Measurements from ENCODE around the gene SRGN.

The SRGN gene

DNA sequence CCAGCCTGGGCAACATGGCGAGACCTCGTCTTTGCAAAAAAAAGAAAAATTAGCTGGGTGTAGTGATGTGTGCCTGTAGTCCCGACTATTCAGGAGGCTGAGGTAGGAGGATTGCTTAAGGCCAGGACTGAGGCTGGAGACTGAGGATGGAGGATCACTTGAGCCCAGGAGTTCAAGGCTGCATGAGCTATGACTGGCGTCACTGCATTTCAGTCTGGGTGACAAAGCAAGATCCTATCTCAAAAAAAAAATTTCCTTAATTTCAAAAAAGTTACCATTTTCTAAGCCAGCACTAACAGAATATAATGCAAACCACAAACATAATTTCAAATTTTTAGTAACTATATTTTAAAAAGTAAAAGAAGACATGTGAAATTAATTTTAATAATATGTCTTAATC lies 13.4 kb upstream of the SRGN start:
- H3K4me3 ChIP-seq (ENCODE audit: low read depth, low read length) = no peak overlapping the region
- TF ChIP-seq, protein P1, sequence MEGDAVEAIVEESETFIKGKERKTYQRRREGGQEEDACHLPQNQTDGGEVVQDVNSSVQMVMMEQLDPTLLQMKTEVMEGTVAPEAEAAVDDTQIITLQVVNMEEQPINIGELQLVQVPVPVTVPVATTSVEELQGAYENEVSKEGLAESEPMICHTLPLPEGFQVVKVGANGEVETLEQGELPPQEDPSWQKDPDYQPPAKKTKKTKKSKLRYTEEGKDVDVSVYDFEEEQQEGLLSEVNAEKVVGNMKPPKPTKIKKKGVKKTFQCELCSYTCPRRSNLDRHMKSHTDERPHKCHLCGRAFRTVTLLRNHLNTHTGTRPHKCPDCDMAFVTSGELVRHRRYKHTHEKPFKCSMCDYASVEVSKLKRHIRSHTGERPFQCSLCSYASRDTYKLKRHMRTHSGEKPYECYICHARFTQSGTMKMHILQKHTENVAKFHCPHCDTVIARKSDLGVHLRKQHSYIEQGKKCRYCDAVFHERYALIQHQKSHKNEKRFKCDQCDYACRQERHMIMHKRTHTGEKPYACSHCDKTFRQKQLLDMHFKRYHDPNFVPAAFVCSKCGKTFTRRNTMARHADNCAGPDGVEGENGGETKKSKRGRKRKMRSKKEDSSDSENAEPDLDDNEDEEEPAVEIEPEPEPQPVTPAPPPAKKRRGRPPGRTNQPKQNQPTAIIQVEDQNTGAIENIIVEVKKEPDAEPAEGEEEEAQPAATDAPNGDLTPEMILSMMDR (IDR thresholded peaks at IDR 0.05; ENCODE audit: control insufficient read depth, extremely low read depth, insufficient read depth) = no peak
- DNase-seq (ENCODE audit: low read depth) = no peak

DNA sequence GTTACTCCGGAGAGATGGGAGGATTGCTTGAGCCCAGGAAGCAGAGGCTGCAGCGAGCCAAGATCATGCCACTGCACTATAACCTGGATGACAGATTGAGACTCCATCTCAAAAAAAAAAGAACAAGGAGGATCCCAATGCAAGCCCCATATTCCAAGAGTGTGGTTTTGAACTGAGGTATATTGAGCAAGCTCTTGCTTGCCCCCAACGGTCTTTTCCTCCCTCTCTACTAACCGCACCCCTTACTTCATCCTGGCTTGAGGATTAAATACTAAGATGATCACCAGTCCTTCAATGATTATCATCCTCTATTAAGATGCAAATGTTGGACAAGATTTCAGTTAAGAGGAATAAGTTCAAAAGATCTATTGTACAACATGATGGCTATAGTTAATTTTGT lies 12.5 kb upstream of the SRGN start:
- DNase-seq (ENCODE audit: low read depth) = no peak

DNA sequence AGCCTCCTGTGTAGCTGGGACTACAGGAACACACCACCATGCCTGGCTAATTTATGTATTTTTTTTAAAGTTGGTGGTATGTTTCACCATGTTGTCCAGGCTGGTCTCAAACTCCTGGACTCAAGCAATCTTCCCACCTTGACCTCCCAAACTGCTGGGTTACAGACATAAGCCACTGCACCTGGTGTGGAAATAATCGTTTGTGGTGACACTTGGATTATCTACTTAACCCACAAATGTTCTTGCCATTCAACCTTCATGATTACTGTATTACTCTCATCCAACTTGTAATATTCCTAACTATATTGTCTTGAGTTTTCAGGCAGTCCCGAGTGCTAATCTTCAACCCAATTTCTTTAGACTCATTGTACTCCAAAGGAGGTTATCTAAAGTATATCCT lies 9.6 kb upstream of the SRGN start:
- TF ChIP-seq, protein P1 (IDR thresholded peaks at IDR 0.05; ENCODE audit: control insufficient read depth, extremely low read depth, insufficient read depth) = no peak
- DNase-seq (ENCODE audit: low read depth) = no peak
- no peak overlapping the region for H3K4me3 ChIP-seq (ENCODE audit: low read depth, low read length)

More for the DNA sequence above, 12.5 kb upstream of the SRGN start:
- no peak overlapping the region for H3K4me3 ChIP-seq (ENCODE audit: low read depth, low read length)
- TF ChIP-seq, protein P1 (IDR thresholded peaks at IDR 0.05; ENCODE audit: control insufficient read depth, extremely low read depth, insufficient read depth) = no peak

DNA sequence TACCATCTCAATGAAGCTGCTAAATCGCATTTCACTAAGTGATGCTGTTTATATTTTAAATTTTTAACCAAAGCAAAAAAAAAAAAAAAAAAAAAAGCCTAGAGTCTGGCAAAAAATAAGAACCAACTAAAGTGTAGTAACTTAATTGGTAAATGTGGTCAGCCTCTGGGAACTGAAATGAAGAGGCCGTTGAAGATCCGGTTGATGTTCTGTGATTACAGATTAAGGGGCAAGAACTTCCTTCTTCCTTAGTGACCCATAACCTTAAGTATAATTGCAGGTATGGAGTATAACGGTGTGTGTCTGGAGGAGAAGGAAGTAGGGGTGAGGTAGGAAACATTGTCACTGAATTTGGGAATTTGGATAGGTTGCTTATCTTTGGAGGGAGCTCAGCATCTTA lies 7.7 kb upstream of the SRGN start:
- no peak for DNase-seq (ENCODE audit: low read depth)
- H3K4me3 ChIP-seq (ENCODE audit: low read depth, low read length) = no peak overlapping the region
- TF ChIP-seq, protein P1 (IDR thresholded peaks at IDR 0.05; ENCODE audit: control insufficient read depth, extremely low read depth, insufficient read depth) = no peak

DNA sequence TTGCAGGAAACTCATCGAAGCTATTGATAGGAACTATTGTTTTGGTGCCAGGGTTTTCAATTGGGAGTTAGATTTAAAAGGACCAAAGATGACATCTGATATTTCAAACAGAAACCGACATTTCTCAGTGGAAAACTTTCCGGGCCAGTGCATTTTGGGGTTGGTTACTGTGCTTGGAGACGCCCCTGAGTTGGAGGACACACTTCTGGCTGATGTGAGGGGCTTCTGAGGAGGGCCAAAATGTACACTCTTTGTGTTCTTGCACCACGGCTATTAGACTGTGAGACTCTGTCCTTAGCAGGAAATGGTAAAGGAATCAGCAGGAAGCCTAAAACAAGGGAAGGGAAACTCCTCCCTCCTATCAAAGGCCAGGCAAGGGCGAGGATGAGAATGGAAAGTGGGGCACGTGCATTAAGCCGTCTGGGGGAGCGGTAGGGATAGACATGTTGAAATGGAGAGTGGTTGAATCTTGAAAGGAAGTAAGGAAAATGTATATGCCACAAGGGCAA lies 1.8 kb upstream of the SRGN start:
- no peak overlapping the region for H3K4me3 ChIP-seq (ENCODE audit: low read depth, low read length)
- TF ChIP-seq, protein P1 (IDR thresholded peaks at IDR 0.05; ENCODE audit: control insufficient read depth, extremely low read depth, insufficient read depth) = no peak
- DNase-seq (ENCODE audit: low read depth) = no peak

DNA sequence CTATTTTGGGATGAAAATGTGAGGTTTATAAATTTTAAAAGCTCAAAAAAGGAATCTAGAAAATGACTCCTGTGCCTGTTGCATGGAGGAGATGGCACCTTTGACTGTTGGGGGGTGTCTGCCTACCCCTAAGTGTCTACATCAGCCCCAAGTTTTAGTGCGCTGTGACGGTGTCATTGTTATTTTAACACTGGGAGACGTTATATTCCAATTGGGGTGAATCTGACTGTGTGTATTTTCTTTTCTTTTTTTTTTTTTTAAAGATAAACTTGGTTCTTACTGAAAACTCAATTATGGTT lies 517 bp downstream of the SRGN start:
- no peak overlapping the region for H3K4me3 ChIP-seq (ENCODE audit: low read depth, low read length)
- DNase-seq (ENCODE audit: low read depth) = no peak
- TF ChIP-seq, protein P1 (IDR thresholded peaks at IDR 0.05; ENCODE audit: control insufficient read depth, extremely low read depth, insufficient read depth) = no peak

DNA sequence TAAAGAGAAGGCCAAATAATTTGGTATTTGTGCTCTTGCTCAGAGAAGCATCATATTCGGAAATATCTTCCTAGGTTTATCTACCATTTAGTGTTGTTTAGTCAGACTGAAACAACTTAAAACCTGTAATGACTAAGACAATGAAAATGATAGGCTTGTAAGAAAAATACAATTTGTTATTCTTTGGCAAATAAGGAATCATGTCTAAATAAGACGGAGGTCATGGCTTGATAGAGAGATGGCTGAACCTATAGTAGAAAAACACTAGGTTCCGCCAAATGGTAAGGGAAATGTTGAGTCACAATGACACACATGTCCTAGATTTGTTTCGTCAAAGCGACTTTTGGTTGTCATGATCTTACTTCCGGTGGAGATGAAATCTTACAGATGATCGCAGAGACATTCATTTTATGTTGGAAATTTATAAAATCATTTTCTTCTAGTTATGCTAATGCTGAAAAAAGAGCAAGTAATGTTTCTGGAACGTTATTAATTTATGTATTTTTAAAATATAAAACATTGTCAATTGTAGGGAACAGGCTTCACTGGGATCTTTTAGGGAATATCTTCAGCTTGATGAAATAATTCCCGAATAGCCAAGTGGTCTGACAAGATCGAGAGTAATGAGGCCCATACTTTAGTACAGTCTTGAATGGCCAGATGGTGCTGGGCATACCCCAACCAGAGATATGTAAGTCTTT lies 1.0 kb downstream of the SRGN start:
- no peak overlapping the region for H3K4me3 ChIP-seq (ENCODE audit: low read depth, low read length)
- TF ChIP-seq, protein P1 (IDR thresholded peaks at IDR 0.05; ENCODE audit: control insufficient read depth, extremely low read depth, insufficient read depth) = no peak
- DNase-seq (ENCODE audit: low read depth) = no peak

Data from LNCaP clone FGC (cell line).